DND-41 (cell line): ENCODE results near the gene ZNG1B.
"Not testable (repeated sequence)": the region's sequence is repeated elsewhere in the genome, so short reads cannot be mapped to it uniquely, and the experiment has no call there.

Source experiments
- EZH2 ChIP-seq: IDR thresholded peaks from 3 replicates; pipeline ENCODE4 v1.6.1; 2012; ENCODE audit warnings: borderline replicate concordance, low read depth, mild to moderate bottlenecking, moderate library complexity, low read length, inconsistent platforms; ENCODE audit not compliant: severe bottlenecking
- TF ChIP-seq, protein P1 (sequence below): IDR thresholded peaks from 2 replicates; pipeline ENCODE4 v1.5.1; 2012; ENCODE audit warnings: borderline replicate concordance, low read length, moderate library complexity, mild to moderate bottlenecking; ENCODE audit not compliant: poor library complexity, severe bottlenecking; ENCODE audit errors: extremely low read depth

DNA sequence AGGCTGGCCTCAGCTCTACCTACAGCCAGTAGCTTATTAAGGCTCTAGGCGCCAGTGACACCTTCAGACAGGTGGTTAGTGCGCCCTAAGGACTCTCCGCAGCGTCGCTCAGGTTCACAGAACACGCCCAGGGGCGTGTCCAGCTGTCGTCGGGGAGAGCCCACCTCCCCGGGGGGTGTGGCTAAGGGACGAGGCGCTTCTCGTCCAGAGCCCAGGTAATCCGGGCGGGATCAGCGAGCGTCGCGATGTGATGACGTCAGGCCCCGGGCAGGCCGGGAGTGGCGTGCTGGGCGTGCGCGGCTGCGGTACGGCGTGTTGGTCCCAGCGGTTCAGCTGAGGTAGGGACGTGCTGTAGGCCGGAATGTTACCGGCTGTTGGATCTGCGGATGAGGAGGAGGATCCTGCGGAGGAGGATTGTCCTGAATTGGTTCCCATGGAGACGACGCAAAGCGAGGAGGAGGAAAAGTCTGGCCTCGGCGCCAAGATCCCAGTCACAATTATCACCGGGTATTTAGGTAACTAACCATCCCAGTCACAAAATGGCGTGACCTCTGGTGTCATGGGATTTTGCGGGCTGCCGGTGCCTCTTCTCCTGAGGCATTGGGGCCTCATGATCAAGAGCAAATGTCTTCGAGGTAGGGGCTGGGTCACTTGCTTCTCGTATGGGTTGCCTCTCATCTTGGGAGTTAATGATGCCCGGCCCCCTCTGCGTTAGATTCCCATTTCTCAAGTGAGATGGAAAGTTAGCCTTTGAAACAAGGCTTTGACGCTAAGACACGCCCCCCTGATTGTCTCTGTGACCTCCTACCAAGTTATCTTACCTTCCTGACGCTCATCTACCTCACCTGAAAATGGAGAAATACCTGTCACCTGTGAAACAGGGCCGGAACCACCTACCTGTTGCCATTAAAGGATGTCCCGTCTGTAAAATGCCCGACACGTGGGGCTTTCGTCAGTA lies at the start of gene ZNG1B:
- TF ChIP-seq, protein P1, sequence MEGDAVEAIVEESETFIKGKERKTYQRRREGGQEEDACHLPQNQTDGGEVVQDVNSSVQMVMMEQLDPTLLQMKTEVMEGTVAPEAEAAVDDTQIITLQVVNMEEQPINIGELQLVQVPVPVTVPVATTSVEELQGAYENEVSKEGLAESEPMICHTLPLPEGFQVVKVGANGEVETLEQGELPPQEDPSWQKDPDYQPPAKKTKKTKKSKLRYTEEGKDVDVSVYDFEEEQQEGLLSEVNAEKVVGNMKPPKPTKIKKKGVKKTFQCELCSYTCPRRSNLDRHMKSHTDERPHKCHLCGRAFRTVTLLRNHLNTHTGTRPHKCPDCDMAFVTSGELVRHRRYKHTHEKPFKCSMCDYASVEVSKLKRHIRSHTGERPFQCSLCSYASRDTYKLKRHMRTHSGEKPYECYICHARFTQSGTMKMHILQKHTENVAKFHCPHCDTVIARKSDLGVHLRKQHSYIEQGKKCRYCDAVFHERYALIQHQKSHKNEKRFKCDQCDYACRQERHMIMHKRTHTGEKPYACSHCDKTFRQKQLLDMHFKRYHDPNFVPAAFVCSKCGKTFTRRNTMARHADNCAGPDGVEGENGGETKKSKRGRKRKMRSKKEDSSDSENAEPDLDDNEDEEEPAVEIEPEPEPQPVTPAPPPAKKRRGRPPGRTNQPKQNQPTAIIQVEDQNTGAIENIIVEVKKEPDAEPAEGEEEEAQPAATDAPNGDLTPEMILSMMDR, result not testable (repeated sequence)
- not testable (repeated sequence) for TF ChIP-seq EZH2
